ENCODE data around the gene PATE4.

GRCh38 chr11:125833016-125833415 lies at the start of gene PATE4:
- no peak for TF ChIP-seq CTCF (conservative IDR thresholded peaks at IDR 0.05 in 1 of 2, IDR thresholded peaks at IDR 0.05 in 1 of 2; ENCODE audit: low read depth in 1 of 2, low read length in 2 of 2)
- TF ChIP-seq EZH2 (IDR thresholded peaks at IDR 0.05; ENCODE audit: low read length, missing control alignments) = no peak
